PC-3 (cell line): Measurements from ENCODE around the gene UBAC2. TPM values are rescaled to one million over a fixed set of nuclear protein-coding genes. Genes with fewer than 3 reads are reported as not detected.

Source experiments
- ATAC-seq: fragments of 200-7000 bp; cut with Tn5 transposase; 2 replicates; pipeline ENCODE4 v1.9.1; 2020; ENCODE audit warnings: mild to moderate bottlenecking, moderate library complexity
- BruUV-seq: library from RNA; stranded (reverse); fragments of 400-500 nt; replicated peaks from 2 replicates; lab custom pipeline; 2021; lab: Mats Ljungman, UMichigan
- CTCF ChIA-PET: fragments of 300-600 bp; sonication (Branson Sonifier 250); formaldehyde crosslinking; loops from one replicate; lab custom pipeline; 2022; ENCODE audit warnings: antibody characterized with exemption; lab: Charles Lee
- POLR2A ChIA-PET: fragments of 300-600 bp; sonication (Branson Sonifier 250); formaldehyde crosslinking; loops from one replicate; lab custom pipeline; 2022; ENCODE audit warnings: antibody characterized with exemption; ENCODE audit not compliant: unreplicated experiment; lab: Charles Lee
- DNase-seq: peaks from one replicate; pipeline ENCODE4 v3.0.0-alpha.2; 2015
- H2AFZ ChIP-seq: fragments of 300-600 bp; sonication (generic); 2 replicates; pipeline ENCODE4 v1.6.0; 2016; ENCODE audit warnings: antibody characterized with exemption, low read length
- H3F3A ChIP-seq: fragments of 300-600 bp; sonication (generic); one replicate; pipeline ENCODE4 v1.6.0; 2017; ENCODE audit warnings: antibody characterized with exemption, low read length, control low read depth, mild to moderate bottlenecking; ENCODE audit not compliant: unreplicated experiment
- H3K27ac ChIP-seq: fragments of 300-600 bp; sonication (generic); 2 replicates; pipeline ENCODE4 v1.5.1; 2016; ENCODE audit warnings: mild to moderate bottlenecking, low read length
- H3K27me3 ChIP-seq: fragments of 300-600 bp; sonication (generic); 2 replicates; pipeline ENCODE4 v1.6.1; 2016; ENCODE audit warnings: low read length, mixed read lengths
- H3K36me3 ChIP-seq: fragments of 300-600 bp; sonication (generic); 2 replicates; pipeline ENCODE4 v1.6.1; 2016; ENCODE audit warnings: low read depth, mixed run types, low read length, mixed read lengths
- H3K4me1 ChIP-seq: fragments of 300-600 bp; sonication (generic); 2 replicates; pipeline ENCODE4 v1.5.1; 2016; ENCODE audit warnings: low read length; ENCODE audit not compliant: insufficient read depth
- H3K4me2 ChIP-seq: fragments of 300-600 bp; sonication (generic); 2 replicates; pipeline ENCODE4 v1.6.0; 2016; ENCODE audit warnings: low read length
- H3K4me3 ChIP-seq: fragments of 300-600 bp; sonication (generic); 2 replicates; pipeline ENCODE4 v1.5.1; 2016; ENCODE audit warnings: mild to moderate bottlenecking, low read length, mixed read lengths
- H3K79me2 ChIP-seq: fragments of 300-600 bp; sonication (generic); 2 replicates; pipeline ENCODE4 v1.6.1; 2017; ENCODE audit warnings: low read length, mixed read lengths
- H3K9ac ChIP-seq: fragments of 300-600 bp; sonication (generic); 2 replicates; pipeline ENCODE4 v1.6.0; 2016; ENCODE audit warnings: mild to moderate bottlenecking, low read length
- H3K9me2 ChIP-seq: fragments of 300-600 bp; sonication (generic); replicated peaks from 2 replicates; pipeline ENCODE4 v1.6.1; 2016; ENCODE audit warnings: mixed run types, low read length, mixed read lengths
- H3K9me3 ChIP-seq: fragments of 300-600 bp; sonication (generic); 2 replicates; pipeline ENCODE4 v1.6.1; 2016; ENCODE audit warnings: low read length, mixed read lengths
- H4K20me1 ChIP-seq: fragments of 300-600 bp; sonication (generic); 2 replicates; pipeline ENCODE4 v1.6.1; 2016; ENCODE audit warnings: low read length, mixed read lengths
- CTCF ChIP-seq: fragments of 300-600 bp; sonication (generic); conservative IDR thresholded peaks from 2 replicates; pipeline ENCODE4 v1.5.1; 2017; ENCODE audit warnings: antibody characterized with exemption, low read depth, mild to moderate bottlenecking, low read length
- EZH2 ChIP-seq: fragments of 300-600 bp; sonication (generic); IDR thresholded peaks from one replicate; pipeline ENCODE4 v1.6.1; 2017; ENCODE audit warnings: antibody characterized with exemption, mild to moderate bottlenecking, low read length; ENCODE audit not compliant: unreplicated experiment
- EZH2phosphoT487 ChIP-seq: fragments of 300-600 bp; sonication (generic); IDR thresholded peaks from 2 replicates; pipeline ENCODE4 v1.6.1; 2018; ENCODE audit warnings: mild to moderate bottlenecking, antibody characterized with exemption, low read length, borderline replicate concordance
- intact Hi-C: fragments of 100-400 bp; cut with micrococcal nuclease; formaldehyde crosslinking; loops from 2 replicates; pipeline ENCODE4 v1.9.0; 2023
- total RNA-seq: library from RNA; depleted of rRNA; stranded (reverse); fragments of >200 nt; gene quantifications from 2 replicates; pipeline ENCODE4 v1.2.3, GENCODE V29; 2014

Gene UBAC2
- total RNA-seq, 1 experiment from 2014 or later: 34.5 TPM

- ATAC-seq (no peak), DNase-seq (no peak)
- H3K9ac ChIP-seq: no peak within 1 kb of the TSS
- intact Hi-C loops: no loop called here
- no peaks in the 10 kb centered on the region for H3K27me3 ChIP-seq
- no peak within 1 kb of the TSS for H3K27ac ChIP-seq
- H3K4me3 ChIP-seq: no peak within 1 kb of the TSS
- no peak within 1 kb of the TSS for H3K4me2 ChIP-seq
- no peaks in the 10 kb centered on the region for H4K20me1 ChIP-seq
- no peaks in the 10 kb centered on the region for H3K79me2 ChIP-seq
- no peaks in the 10 kb centered on the region for H3F3A ChIP-seq
- H3K4me1 ChIP-seq: no peaks in the 10 kb centered on the region
- ChIA-PET CTCF (no interaction called here), POLR2A (no interaction called here)
- no peaks in the 10 kb centered on the region for H3K9me3 ChIP-seq
- H2AFZ ChIP-seq: no peak within 1 kb of the TSS
- no TSS peak for BruUV-seq
- H3K9me2 ChIP-seq: no peaks in the 10 kb centered on the region
- H3K36me3 ChIP-seq: no peaks in the 10 kb centered on the region; the same call in 1 of the 2 replicates
- TF ChIP-seq EZH2 (no peak), EZH2phosphoT487 (no peak), CTCF (no peak)
Measured at GRCh38 chr13:99258210-99258860, 57.7 kb downstream of the UBAC2 start, which contains the start of gene GPR18. TSS of gene GPR18 (minus strand) at chr13:99258379. CDS start at chr13:99255872, 2,507 bp downstream.

- Histone ChIP-seq H3K4me2 (no peak overlapping the region), H3K4me1 (no peaks in the 10 kb centered on the region), H3K4me3 (no peak overlapping the region), H3K79me2 (no peaks in the 10 kb centered on the region), H3K9me3 (no peaks in the 10 kb centered on the region), H4K20me1 (no peaks in the 10 kb centered on the region), H3F3A (no peaks in the 10 kb centered on the region), H3K36me3 (no peaks in the 10 kb centered on the region; the same call in 1 of the 2 replicates), H3K27me3 (no peaks in the 10 kb centered on the region), H3K9me2 (no peaks in the 10 kb centered on the region), H3K9ac (no peak overlapping the region), H3K27ac (no peak overlapping the region), H2AFZ (no peak overlapping the region)
- POLR2A ChIA-PET: no interaction called here
- CTCF ChIA-PET: no interaction called here
- TF ChIP-seq CTCF (no peak), EZH2phosphoT487 (no peak), EZH2 (no peak)
- DNase-seq: no peak
- no TSS peak for BruUV-seq
- intact Hi-C loops: no loop called here
- ATAC-seq: no peak
Measured at GRCh38 chr13:99258946-99259345, 58.3 kb downstream of the UBAC2 start.

GRCh38 chr13:99260216-99260615 lies 59.6 kb downstream of the UBAC2 start:
- Histone ChIP-seq H3K9me2 (no peaks in the 10 kb centered on the region), H3K9ac (no peak overlapping the region), H3F3A (no peaks in the 10 kb centered on the region), H2AFZ (no peak overlapping the region), H3K9me3 (no peaks in the 10 kb centered on the region), H4K20me1 (no peaks in the 10 kb centered on the region), H3K79me2 (no peaks in the 10 kb centered on the region), H3K4me1 (no peaks in the 10 kb centered on the region), H3K36me3 (no peaks in the 10 kb centered on the region; the same call in 1 of the 2 replicates), H3K27ac (no peak overlapping the region), H3K4me3 (no peak overlapping the region), H3K27me3 (no peaks in the 10 kb centered on the region), H3K4me2 (no peak overlapping the region)
- ATAC-seq (no peak), DNase-seq (no peak)
- ChIA-PET CTCF (interaction anchor here (0.6 kb wide), 1 partner anchor 1015 kb away, joined by 3 read pairs; no protein-coding TSS in a partner anchor), POLR2A (no interaction called here)
- no peak for TF ChIP-seq CTCF
- BruUV-seq: no TSS peak
- intact Hi-C loops: loop anchor here (10.0 kb wide), 1 partner anchor 255 kb away; no protein-coding TSS in a partner anchor
